ENCODE results near the gene OR1L4.

OR1L4 gene, protein sequence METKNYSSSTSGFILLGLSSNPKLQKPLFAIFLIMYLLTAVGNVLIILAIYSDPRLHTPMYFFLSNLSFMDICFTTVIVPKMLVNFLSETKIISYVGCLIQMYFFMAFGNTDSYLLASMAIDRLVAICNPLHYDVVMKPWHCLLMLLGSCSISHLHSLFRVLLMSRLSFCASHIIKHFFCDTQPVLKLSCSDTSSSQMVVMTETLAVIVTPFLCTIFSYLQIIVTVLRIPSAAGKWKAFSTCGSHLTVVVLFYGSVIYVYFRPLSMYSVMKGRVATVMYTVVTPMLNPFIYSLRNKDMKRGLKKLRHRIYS

DNA sequence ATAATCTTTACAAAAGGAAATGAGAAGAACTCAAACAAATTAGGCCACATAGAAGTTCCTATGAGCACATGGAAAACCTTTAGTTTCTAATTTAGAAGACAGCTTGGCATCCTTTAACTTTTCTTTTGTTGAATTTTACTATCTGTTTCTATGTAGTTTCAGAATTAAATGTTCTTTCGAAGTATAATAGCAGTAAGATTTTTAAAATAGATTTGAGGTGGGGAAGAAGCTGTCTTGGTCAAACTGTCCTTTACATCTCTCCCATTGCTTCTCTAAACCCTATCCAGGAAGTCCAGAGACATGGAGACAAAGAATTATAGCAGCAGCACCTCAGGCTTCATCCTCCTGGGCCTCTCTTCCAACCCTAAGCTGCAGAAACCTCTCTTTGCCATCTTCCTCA lies at the start of gene OR1L4:
Gene OR1L4, plus strand, starts transcription at position 301 of the 400 bp plus-strand sequence. Its CDS starts 0 bp downstream, at position 301.
- DNase-seq, result no peak

DNA sequence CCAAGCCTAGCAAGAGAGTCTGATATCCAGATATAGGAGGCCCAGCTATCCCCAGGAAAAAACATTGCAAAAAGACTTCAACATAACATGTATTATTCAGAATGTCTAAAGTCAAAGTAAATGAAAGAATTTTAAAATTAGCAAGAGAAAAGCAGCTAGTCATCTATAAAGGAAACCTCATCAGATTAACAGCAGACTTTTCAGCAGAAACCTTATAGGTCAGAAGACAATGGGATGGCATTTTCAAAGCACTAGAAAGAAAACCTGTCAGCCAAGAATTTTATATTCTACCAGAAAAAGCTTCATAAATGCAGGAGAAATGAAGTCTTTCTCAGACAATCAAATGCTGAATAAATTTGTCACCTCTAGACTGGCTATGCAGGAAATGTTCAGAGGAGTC lies 38.9 kb upstream of the OR1L4 start:
- DNase-seq, result no peak

DNA sequence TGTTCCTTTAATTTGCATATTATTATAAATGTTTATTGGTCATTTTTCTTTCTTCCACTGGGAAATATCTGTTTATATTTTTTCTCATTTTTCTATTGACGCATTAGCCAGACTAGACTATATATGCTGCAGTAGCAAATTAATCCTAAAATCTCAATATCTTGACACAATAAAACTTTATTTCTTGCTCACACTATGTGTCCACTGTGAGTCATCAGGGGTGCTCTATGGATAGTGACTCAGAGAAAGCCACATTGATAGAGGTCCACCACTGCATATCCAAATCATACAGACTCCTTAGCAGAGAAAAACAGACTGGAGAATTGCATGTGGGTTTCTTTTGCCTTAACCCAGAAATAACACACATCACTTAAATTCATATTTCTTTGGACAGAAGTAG lies 28.1 kb upstream of the OR1L4 start:
- DNase-seq, result no peak

DNA sequence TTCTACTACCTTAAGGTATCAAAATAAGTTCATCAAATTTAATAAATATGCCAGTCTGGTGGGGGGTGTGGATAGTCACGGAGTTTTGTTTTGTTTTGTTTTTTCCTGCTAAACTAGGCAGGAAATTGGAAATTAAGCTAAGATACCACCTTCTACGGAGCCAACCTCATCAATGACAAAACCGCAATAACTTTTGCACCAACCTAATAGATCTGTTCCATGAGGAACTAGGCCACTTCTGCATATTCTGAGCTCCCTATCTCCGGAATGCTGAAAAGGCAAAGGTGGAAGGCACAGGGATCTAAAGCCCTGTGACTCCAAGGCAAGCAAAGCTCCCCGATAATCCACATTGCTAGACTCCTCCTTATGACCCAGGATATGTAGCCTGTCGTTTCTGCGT lies 5.8 kb upstream of the OR1L4 start:
- no peak for DNase-seq

DNA sequence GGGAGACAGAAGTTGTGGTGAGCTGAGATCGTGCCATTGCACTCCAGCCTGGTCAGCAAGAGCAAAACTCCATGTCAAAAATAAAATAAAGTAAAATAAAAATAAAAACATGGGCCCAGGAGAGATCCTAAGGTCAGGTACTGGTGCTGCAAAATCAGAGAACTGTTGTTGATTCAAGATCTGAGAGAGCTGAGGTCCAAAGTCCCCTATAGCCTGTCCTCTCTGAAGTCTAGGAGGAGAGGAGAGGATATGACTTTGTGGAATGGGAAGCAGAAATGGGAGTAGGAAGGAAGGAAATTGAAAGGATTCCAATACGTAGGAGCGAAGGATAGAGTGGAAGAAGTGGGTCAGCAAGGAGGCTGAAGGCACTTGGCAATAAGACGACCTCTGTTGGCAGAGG lies 4.6 kb upstream of the OR1L4 start:
- DNase-seq, result no peak

DNA sequence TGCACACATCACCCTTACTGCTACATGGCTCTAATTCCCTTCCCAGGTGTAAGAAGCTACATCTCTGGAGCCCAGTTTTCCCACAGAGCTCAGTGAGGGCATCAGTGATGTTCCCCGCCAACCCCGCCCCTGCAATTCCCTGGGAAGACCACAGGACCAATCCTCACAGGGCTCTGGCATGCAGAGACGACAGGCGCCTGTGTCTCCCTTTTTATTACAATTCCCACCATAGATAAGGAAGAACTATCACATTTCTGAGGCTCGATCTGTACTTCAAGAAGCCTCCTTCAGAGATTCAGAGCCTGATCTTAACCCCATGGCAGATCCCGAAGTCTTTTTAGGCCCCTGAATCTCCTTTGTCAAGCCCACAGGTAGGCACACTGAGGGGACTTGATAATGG lies 18.2 kb downstream of the OR1L4 start, which contains the start of gene OR1L6:
Gene OR1L6, plus strand, starts transcription at position 301 of the 400 bp plus-strand sequence. CDS start 7,545 bp downstream, outside the sequence.
- DNase-seq, result no peak

DNA sequence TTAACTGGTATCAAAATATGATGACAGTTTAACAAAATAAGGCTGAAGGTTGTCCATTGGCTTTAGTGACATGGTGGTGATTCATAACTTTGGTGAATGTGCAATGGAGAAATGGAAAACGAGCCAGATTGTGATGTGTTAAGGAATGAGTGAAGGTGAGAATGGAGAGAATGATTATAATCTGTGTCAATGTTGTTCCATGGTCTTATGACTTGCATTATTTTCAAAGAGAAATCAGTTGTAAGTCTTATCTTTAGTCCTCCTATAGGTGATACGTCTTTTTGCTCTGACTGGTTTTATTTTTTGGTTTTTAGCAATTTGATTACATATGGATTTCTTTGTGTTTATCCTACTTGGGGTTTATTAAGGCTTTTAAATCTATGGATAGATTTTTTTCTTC lies 31.0 kb downstream of the OR1L4 start:
- no peak for DNase-seq

DNA sequence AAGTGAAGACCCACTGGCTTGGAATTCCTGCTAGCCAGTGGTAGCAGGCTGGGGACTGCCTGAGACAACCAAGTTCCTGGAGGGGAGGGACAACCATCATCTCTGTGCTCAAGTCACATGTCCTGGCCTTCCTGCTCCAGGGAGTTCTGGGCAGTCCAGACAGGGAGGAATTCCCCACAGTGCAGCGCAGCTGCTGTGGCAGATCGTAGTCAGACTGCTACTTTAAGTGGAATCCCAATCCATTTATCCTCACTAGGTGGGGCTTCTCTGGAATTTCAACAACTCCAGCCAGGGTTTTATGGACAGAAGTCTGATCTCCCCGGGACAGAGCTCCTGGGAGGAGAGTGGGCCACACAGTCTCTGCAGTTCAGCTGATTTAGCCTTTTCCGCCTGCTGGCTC lies 44.0 kb downstream of the OR1L4 start:
- no peak for DNase-seq

All from T1000 (cell line).